GM12801 (cell line): ENCODE results near the gene NTM.

ENCODE experiments used
- CTCF ChIP-seq: IDR thresholded peaks from one replicate; pipeline ENCODE4 v1.5.1; 2011; ENCODE audit warnings: control low read depth; ENCODE audit not compliant: insufficient read length; ENCODE audit errors: extremely low read depth

Gene NTM

GRCh38 chr11:131609337-131609736 is 238.9 kb downstream of the NTM start:
- TF ChIP-seq CTCF: no peak

GRCh38 chr11:131609921-131610320 is 239.5 kb downstream of the NTM start:
- TF ChIP-seq CTCF: no peak

GRCh38 chr11:131611322-131611721 is 240.9 kb downstream of the NTM start:
- TF ChIP-seq CTCF: no peak

DNA sequence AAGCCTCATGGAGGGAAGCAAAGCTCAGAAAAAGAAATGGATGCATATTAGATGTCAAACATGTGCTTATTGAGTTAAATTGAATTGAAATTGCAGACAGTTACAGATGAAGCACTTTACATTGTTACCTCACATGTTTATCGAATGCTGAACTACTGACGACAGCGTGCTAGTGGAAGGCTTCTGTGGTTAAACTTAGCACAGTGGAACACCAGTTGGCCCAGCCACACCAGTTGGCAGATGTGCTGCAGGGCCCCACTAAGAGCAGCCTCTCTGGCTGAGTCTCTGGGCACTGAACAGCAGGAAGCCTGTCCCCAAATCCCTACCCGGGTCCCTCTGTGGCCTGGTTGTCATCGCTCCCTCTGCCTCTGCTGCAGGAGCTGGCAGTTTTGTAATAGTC is 242.1 kb downstream of the NTM start:
- TF ChIP-seq CTCF: no peak

GRCh38 chr11:131614631-131615030 is 244.2 kb downstream of the NTM start:
- no peak for TF ChIP-seq CTCF

DNA sequence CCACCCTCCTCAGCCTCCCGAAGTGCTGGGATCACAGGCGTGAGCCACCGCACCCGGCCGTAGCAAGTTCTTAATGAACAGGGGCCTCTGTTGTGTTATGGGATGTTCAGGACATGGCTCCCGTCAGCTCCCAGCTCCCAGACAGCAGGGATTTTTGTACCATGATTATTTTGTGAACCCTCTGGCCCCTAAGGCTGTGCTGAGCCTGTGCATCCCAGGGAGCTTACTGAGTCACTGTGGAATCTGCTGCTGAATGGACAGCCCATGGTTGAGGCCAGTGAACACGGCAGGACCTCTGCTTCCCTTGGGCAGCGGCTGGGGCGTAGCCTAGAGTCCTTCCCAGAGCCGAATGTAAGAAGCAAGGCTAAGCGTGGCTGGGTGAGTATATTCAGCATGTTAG is 245.2 kb downstream of the NTM start:
- TF ChIP-seq CTCF: no peak

DNA sequence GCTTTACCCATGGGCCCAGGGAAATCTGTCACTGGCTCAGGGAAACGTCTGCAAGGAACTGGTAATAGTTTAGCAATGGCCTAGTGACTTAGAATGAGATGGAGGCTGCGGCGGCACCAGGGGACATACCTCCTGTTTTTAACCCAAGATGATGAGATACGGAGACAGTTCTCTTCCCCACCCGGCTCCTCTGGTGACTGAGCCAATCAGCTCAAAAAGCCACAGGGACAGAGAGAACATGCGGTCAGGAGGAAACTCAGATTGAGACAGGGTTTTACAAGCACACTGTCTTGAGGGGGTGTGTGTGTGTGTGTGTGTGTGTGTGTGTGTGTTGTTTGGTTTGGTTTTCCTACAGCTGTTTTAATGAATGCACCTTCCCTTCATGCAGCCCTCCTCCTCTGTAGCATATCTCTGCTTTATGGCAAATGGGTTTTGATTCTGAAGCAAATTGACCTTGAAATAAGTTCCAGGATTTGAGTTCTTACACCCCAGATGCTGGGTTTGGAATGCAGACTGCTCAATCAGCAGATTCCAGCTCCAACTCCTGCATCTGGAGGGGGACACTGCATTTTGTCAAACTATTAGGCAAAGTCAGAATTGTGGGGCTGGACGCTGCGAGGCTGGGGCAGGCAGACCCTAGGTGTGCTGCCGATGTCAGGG is 246.2 kb downstream of the NTM start:
- TF ChIP-seq CTCF: no peak

DNA sequence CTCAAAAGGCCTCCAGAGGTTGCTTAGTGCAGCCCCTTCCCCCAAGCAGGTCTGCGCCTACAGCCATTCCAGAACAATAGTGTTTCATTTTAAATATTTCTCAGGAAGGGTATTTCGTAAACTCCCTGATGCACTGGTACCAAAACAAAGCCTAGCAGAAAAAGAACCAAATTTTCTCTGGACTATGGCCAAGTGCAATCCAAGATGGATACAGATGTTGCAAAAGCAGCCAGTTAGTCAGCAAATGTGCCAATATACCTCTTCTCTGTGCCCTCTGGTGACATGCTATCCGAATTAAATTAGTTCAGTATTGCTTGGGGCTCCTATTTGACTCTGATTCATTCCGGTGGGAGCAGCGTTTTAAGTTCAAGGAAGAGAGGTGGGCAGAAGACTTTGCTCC is 247.8 kb downstream of the NTM start:
- TF ChIP-seq CTCF: no peak
